Measurements from ENCODE around the gene SYNE1. TPM values are rescaled to one million over a fixed set of nuclear protein-coding genes. Genes with fewer than 3 reads are reported as not detected.
"Not testable (repeated sequence)": the region's sequence is repeated elsewhere in the genome, so short reads cannot be mapped to it uniquely, and the experiment has no call there.

SYNE1 gene
- total RNA-seq, 2 experiments from 2014 or later, result 25.8 to 25.9 TPM

- no peak overlapping the region for H3K27ac Mint-ChIP-seq
- H3K36me3 Mint-ChIP-seq, result no peaks in the 10 kb centered on the region
Measured at GRCh38 chr6:152552616-152553209, 84.4 kb downstream of the SYNE1 start.

GRCh38 chr6:152543519-152543918, 93.6 kb downstream of the SYNE1 start:
- intact Hi-C loops (cut with micrococcal nuclease), result no loop called here
- POLR2A ChIA-PET, result no interaction called here
- Mint-ChIP-seq H3K27ac (no peak overlapping the region), H3K36me3 (no peaks in the 10 kb centered on the region), H3K4me1 (ENCODE audit: low read depth) (no peaks in the 10 kb centered on the region), H3K27me3 (peaks cover 3% of the 10 kb centered on the region), H3K9me3 (no peaks in the 10 kb centered on the region), H3K4me3 (no peak overlapping the region)
- no peak for DNase-seq
- CTCF ChIA-PET, result no interaction called here

More at GRCh38 chr6:152552616-152553209, 84.4 kb downstream of the SYNE1 start:
- H3K4me1 Mint-ChIP-seq (ENCODE audit: low read depth), result no peaks in the 10 kb centered on the region
- peaks cover 6% of the 10 kb centered on the region for H3K27me3 Mint-ChIP-seq
- ChIA-PET CTCF (interaction anchor here (0.6 to 2.4 kb wide), 3 partner anchors 13 to 90 kb away, joined by 3 to 14 read pairs (median 3); no protein-coding TSS in a partner anchor), POLR2A (no interaction called here)
- intact Hi-C loops (cut with micrococcal nuclease), result loop anchor here (2.0 kb wide), 2 partner anchors 90 to 396 kb away; no protein-coding TSS in a partner anchor
- peaks cover 17% of the 10 kb centered on the region for H3K9me3 Mint-ChIP-seq
- no peak overlapping the region for H3K4me3 Mint-ChIP-seq
- peak; percentile 43 for DNase-seq

GRCh38 chr6:152540381-152540780, 96.8 kb downstream of the SYNE1 start:
- Mint-ChIP-seq H3K27ac (no peak overlapping the region), H3K27me3 (peaks cover 5% of the 10 kb centered on the region), H3K4me1 (ENCODE audit: low read depth) (no peaks in the 10 kb centered on the region), H3K9me3 (no peaks in the 10 kb centered on the region), H3K4me3 (no peak overlapping the region), H3K36me3 (no peaks in the 10 kb centered on the region)
- intact Hi-C loops (cut with micrococcal nuclease), result no loop called here
- CTCF ChIA-PET, result no interaction called here
- POLR2A ChIA-PET, result no interaction called here
- DNase-seq, result no peak

GRCh38 chr6:152534541-152534940, 102.6 kb downstream of the SYNE1 start:
- Mint-ChIP-seq H3K27ac (no peak overlapping the region), H3K27me3 (peaks cover 4% of the 10 kb centered on the region), H3K4me1 (ENCODE audit: low read depth) (no peaks in the 10 kb centered on the region), H3K4me3 (no peak overlapping the region), H3K9me3 (no peaks in the 10 kb centered on the region), H3K36me3 (no peaks in the 10 kb centered on the region)
- ChIA-PET CTCF (no interaction called here), POLR2A (no interaction called here)
- no peak for DNase-seq
- intact Hi-C loops (cut with micrococcal nuclease), result no loop called here

- ChIA-PET CTCF (no interaction called here), POLR2A (no interaction called here)
- H3K27ac Mint-ChIP-seq, result no peak overlapping the region
- H3K4me3 Mint-ChIP-seq, result no peak overlapping the region
- no peaks in the 10 kb centered on the region for H3K4me1 Mint-ChIP-seq (ENCODE audit: low read depth)
- no peak for DNase-seq
- peaks cover 5% of the 10 kb centered on the region for H3K27me3 Mint-ChIP-seq
- intact Hi-C loops (cut with micrococcal nuclease), result no loop called here
- no peaks in the 10 kb centered on the region for H3K36me3 Mint-ChIP-seq
- no peaks in the 10 kb centered on the region for H3K9me3 Mint-ChIP-seq
Measured at GRCh38 chr6:152532556-152533422, 104.4 kb downstream of the SYNE1 start.

- Mint-ChIP-seq H3K27ac (no peak overlapping the region), H3K27me3 (peaks cover 6% of the 10 kb centered on the region), H3K4me3 (no peak overlapping the region), H3K4me1 (ENCODE audit: low read depth) (no peaks in the 10 kb centered on the region), H3K36me3 (no peaks in the 10 kb centered on the region), H3K9me3 (no peaks in the 10 kb centered on the region)
- intact Hi-C loops (cut with micrococcal nuclease), result no loop called here
- DNase-seq, result no peak
- ChIA-PET CTCF (no interaction called here), POLR2A (no interaction called here)
Measured at GRCh38 chr6:152531659-152532058, 105.5 kb downstream of the SYNE1 start.

- Mint-ChIP-seq H3K27ac (no peak overlapping the region), H3K9me3 (no peaks in the 10 kb centered on the region), H3K36me3 (no peaks in the 10 kb centered on the region), H3K4me1 (ENCODE audit: low read depth) (no peaks in the 10 kb centered on the region), H3K27me3 (peaks cover 3% of the 10 kb centered on the region), H3K4me3 (no peak overlapping the region)
- ChIA-PET POLR2A (no interaction called here), CTCF (no interaction called here)
- DNase-seq, result no peak
- intact Hi-C loops (cut with micrococcal nuclease), result no loop called here
Measured at GRCh38 chr6:152529369-152529768, 107.8 kb downstream of the SYNE1 start.

GRCh38 chr6:152514120-152514519, 123.0 kb downstream of the SYNE1 start:
- DNase-seq; H3K27me3 Mint-ChIP-seq; H3K4me3 Mint-ChIP-seq; H3K36me3 Mint-ChIP-seq; intact Hi-C loops (cut with micrococcal nuclease); H3K27ac Mint-ChIP-seq; H3K4me1 Mint-ChIP-seq (ENCODE audit: low read depth); H3K9me3 Mint-ChIP-seq; CTCF ChIA-PET; POLR2A ChIA-PET: not testable (repeated sequence)

- no peaks in the 10 kb centered on the region for H3K9me3 Mint-ChIP-seq
- intact Hi-C loops (cut with micrococcal nuclease), result no loop called here
- no peak for DNase-seq
- no peaks in the 10 kb centered on the region for H3K27me3 Mint-ChIP-seq
- no peaks in the 10 kb centered on the region for H3K4me1 Mint-ChIP-seq (ENCODE audit: low read depth)
- no peaks in the 10 kb centered on the region for H3K36me3 Mint-ChIP-seq
- no peak overlapping the region for H3K27ac Mint-ChIP-seq
- POLR2A ChIA-PET, result no interaction called here
- CTCF ChIA-PET, result no interaction called here
- H3K4me3 Mint-ChIP-seq, result no peak overlapping the region
Measured at GRCh38 chr6:152509916-152510315, 127.2 kb downstream of the SYNE1 start.

GRCh38 chr6:152508477-152508876, 128.7 kb downstream of the SYNE1 start:
- ChIA-PET CTCF (no interaction called here), POLR2A (no interaction called here)
- intact Hi-C loops (cut with micrococcal nuclease), result no loop called here
- no peak overlapping the region for H3K4me3 Mint-ChIP-seq
- DNase-seq, result no peak
- H3K36me3 Mint-ChIP-seq, result no peaks in the 10 kb centered on the region
- no peaks in the 10 kb centered on the region for H3K9me3 Mint-ChIP-seq
- no peak overlapping the region for H3K27ac Mint-ChIP-seq
- no peaks in the 10 kb centered on the region for H3K27me3 Mint-ChIP-seq
- H3K4me1 Mint-ChIP-seq (ENCODE audit: low read depth), result no peaks in the 10 kb centered on the region

GRCh38 chr6:152503546-152503945, 133.6 kb downstream of the SYNE1 start:
- Mint-ChIP-seq H3K4me1 (ENCODE audit: low read depth) (no peaks in the 10 kb centered on the region), H3K4me3 (no peak overlapping the region), H3K27me3 (no peaks in the 10 kb centered on the region), H3K36me3 (no peaks in the 10 kb centered on the region), H3K27ac (no peak overlapping the region), H3K9me3 (no peaks in the 10 kb centered on the region)
- intact Hi-C loops (cut with micrococcal nuclease), result no loop called here
- no peak for DNase-seq
- ChIA-PET CTCF (no interaction called here), POLR2A (no interaction called here)

- no peak overlapping the region for H3K27ac Mint-ChIP-seq
- ChIA-PET POLR2A (no interaction called here), CTCF (no interaction called here)
- H3K36me3 Mint-ChIP-seq, result no peaks in the 10 kb centered on the region
- H3K27me3 Mint-ChIP-seq, result no peaks in the 10 kb centered on the region
- H3K4me1 Mint-ChIP-seq (ENCODE audit: low read depth), result no peaks in the 10 kb centered on the region
- intact Hi-C loops (cut with micrococcal nuclease), result no loop called here
- H3K9me3 Mint-ChIP-seq, result no peaks in the 10 kb centered on the region
- H3K4me3 Mint-ChIP-seq, result no peak overlapping the region
- no peak for DNase-seq
Measured at GRCh38 chr6:152502421-152503188, 134.6 kb downstream of the SYNE1 start.
